WTC11 (cell line): Measurements from ENCODE around the gene SLC1A7.

ENCODE experiments used
- CREM ChIP-seq: sonication (generic); formaldehyde crosslinking; IDR thresholded peaks from 2 replicates; pipeline ENCODE4 v1.8.1; 2022; ENCODE audit warnings: mild to moderate bottlenecking, missing genetic modification reagents, moderate library complexity
- ETV6 ChIP-seq: sonication (generic); formaldehyde crosslinking; IDR thresholded peaks from 2 replicates; pipeline ENCODE4 v1.8.1; 2022; ENCODE audit warnings: mild to moderate bottlenecking, missing genetic modification reagents
- FOXJ3 ChIP-seq: sonication (generic); formaldehyde crosslinking; IDR thresholded peaks from 2 replicates; pipeline ENCODE4 v1.9.0; 2021; ENCODE audit warnings: missing genetic modification reagents, mild to moderate bottlenecking, borderline replicate concordance
- KAT7 ChIP-seq: sonication (generic); formaldehyde crosslinking; IDR thresholded peaks from 2 replicates; pipeline ENCODE4 v1.8.1; 2023; ENCODE audit warnings: missing genetic modification reagents, mild to moderate bottlenecking, borderline replicate concordance
- NR3C1 ChIP-seq: sonication (generic); formaldehyde crosslinking; conservative IDR thresholded peaks from 2 replicates; pipeline ENCODE4 v1.8.1; 2023; ENCODE audit warnings: low read depth, mild to moderate bottlenecking, missing genetic modification reagents
- SP1 ChIP-seq: sonication (generic); formaldehyde crosslinking; conservative IDR thresholded peaks from 2 replicates; pipeline ENCODE4 v1.8.1; 2022; ENCODE audit warnings: missing genetic modification reagents
- TCF7 ChIP-seq: sonication (generic); formaldehyde crosslinking; IDR thresholded peaks from 2 replicates; pipeline ENCODE4 v1.8.0; 2022; ENCODE audit warnings: mild to moderate bottlenecking, low read depth, missing genetic modification reagents, moderate library complexity
- TP53 ChIP-seq: sonication (generic); formaldehyde crosslinking; IDR thresholded peaks from 2 replicates; pipeline ENCODE4 v1.8.1; 2023; ENCODE audit warnings: mild to moderate bottlenecking, missing genetic modification reagents
- ZNF138 ChIP-seq: sonication (generic); formaldehyde crosslinking; conservative IDR thresholded peaks from 2 replicates; pipeline ENCODE4 v1.8.1; 2022; ENCODE audit warnings: mild to moderate bottlenecking, moderate library complexity, missing genetic modification reagents
- ZNF671 ChIP-seq: fragments of 250-450 bp; sonication (Bioruptor Pico); IDR thresholded peaks from 2 replicates; pipeline ENCODE4 v1.8.0; 2021; ENCODE audit warnings: mild to moderate bottlenecking
- TF ChIP-seq, protein P1 (sequence below): fragments of 200-600 bp; IDR thresholded peaks from 2 replicates; pipeline ENCODE4 v1.8.0; 2022; ENCODE audit warnings: antibody characterized with exemption
- TF ChIP-seq, protein P2 (sequence below): fragments of 250-450 bp; sonication (Bioruptor Pico); IDR thresholded peaks from 2 replicates; pipeline ENCODE4 v1.9.0; 2021; ENCODE audit warnings: mild to moderate bottlenecking
- TF ChIP-seq, protein P3 (sequence below): fragments of 250-450 bp; sonication (Bioruptor Pico); IDR thresholded peaks from 2 replicates; pipeline ENCODE4 v1.9.0; 2021; ENCODE audit warnings: moderate library complexity, mild to moderate bottlenecking, inconsistent platforms, borderline replicate concordance
- TF ChIP-seq, protein P4 (sequence below): sonication (generic); formaldehyde crosslinking; IDR thresholded peaks from 2 replicates; pipeline ENCODE4 v1.8.0; 2022; ENCODE audit warnings: mild to moderate bottlenecking, missing genetic modification reagents

GRCh38 chr1:53145051-53145600 lies 2.7 kb upstream of the SLC1A7 start:
- TF ChIP-seq TCF7 (no peak), SP1 (CRISPR knock-in tag) (no peak), KAT7 (CRISPR knock-in tag) (no peak), CREM (CRISPR knock-in tag) (no peak), ETV6 (no peak), TP53 (CRISPR knock-in tag) (no peak), ZNF138 (CRISPR knock-in tag) (no peak), ZNF671 (CRISPR knock-in tag) (no peak), FOXJ3 (CRISPR knock-in tag) (no peak), NR3C1 (CRISPR knock-in tag) (no peak)
- TF ChIP-seq, protein P1, sequence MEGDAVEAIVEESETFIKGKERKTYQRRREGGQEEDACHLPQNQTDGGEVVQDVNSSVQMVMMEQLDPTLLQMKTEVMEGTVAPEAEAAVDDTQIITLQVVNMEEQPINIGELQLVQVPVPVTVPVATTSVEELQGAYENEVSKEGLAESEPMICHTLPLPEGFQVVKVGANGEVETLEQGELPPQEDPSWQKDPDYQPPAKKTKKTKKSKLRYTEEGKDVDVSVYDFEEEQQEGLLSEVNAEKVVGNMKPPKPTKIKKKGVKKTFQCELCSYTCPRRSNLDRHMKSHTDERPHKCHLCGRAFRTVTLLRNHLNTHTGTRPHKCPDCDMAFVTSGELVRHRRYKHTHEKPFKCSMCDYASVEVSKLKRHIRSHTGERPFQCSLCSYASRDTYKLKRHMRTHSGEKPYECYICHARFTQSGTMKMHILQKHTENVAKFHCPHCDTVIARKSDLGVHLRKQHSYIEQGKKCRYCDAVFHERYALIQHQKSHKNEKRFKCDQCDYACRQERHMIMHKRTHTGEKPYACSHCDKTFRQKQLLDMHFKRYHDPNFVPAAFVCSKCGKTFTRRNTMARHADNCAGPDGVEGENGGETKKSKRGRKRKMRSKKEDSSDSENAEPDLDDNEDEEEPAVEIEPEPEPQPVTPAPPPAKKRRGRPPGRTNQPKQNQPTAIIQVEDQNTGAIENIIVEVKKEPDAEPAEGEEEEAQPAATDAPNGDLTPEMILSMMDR: no peak
- TF ChIP-seq, protein P2, sequence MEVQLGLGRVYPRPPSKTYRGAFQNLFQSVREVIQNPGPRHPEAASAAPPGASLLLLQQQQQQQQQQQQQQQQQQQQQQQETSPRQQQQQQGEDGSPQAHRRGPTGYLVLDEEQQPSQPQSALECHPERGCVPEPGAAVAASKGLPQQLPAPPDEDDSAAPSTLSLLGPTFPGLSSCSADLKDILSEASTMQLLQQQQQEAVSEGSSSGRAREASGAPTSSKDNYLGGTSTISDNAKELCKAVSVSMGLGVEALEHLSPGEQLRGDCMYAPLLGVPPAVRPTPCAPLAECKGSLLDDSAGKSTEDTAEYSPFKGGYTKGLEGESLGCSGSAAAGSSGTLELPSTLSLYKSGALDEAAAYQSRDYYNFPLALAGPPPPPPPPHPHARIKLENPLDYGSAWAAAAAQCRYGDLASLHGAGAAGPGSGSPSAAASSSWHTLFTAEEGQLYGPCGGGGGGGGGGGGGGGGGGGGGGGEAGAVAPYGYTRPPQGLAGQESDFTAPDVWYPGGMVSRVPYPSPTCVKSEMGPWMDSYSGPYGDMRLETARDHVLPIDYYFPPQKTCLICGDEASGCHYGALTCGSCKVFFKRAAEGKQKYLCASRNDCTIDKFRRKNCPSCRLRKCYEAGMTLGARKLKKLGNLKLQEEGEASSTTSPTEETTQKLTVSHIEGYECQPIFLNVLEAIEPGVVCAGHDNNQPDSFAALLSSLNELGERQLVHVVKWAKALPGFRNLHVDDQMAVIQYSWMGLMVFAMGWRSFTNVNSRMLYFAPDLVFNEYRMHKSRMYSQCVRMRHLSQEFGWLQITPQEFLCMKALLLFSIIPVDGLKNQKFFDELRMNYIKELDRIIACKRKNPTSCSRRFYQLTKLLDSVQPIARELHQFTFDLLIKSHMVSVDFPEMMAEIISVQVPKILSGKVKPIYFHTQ (CRISPR knock-in tag): no peak
- TF ChIP-seq, protein P3, sequence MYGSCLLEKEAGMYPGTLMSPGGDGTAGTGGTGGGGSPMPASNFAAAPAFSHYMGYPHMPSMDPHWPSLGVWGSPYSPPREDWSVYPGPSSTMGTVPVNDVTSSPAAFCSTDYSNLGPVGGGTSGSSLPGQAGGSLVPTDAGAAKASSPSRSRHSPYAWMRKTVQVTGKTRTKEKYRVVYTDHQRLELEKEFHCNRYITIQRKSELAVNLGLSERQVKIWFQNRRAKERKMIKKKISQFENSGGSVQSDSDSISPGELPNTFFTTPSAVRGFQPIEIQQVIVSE (CRISPR knock-in tag): no peak
- TF ChIP-seq, protein P4, sequence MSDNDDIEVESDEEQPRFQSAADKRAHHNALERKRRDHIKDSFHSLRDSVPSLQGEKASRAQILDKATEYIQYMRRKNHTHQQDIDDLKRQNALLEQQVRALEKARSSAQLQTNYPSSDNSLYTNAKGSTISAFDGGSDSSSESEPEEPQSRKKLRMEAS (CRISPR knock-in tag): no peak
